GM19240 (cell line): ENCODE measurements around the gene HYDIN.
"Not testable (repeated sequence)": the region's sequence is repeated elsewhere in the genome, so short reads cannot be mapped to it uniquely, and the experiment has no call there.

Source experiments
- DNase-seq: peaks from one replicate; pipeline ENCODE4 v3.0.0; 2011; ENCODE audit warnings: low spot score; ENCODE audit not compliant: insufficient read length

HYDIN gene

GRCh38 chr16:70882311-70882710 lies 348.2 kb downstream of the HYDIN start:
- not testable (repeated sequence) for DNase-seq

GRCh38 chr16:70877895-70878294 lies 352.6 kb downstream of the HYDIN start:
- DNase-seq: not testable (repeated sequence)

- not testable (repeated sequence) for DNase-seq
Measured at GRCh38 chr16:70876442-70876841, 354.1 kb downstream of the HYDIN start.

- DNase-seq: not testable (repeated sequence)
Measured at GRCh38 chr16:70864698-70865097, 365.8 kb downstream of the HYDIN start.

GRCh38 chr16:70861996-70862395 lies 368.5 kb downstream of the HYDIN start:
- DNase-seq: not testable (repeated sequence)

- not testable (repeated sequence) for DNase-seq
Measured at GRCh38 chr16:70851299-70851698, 379.2 kb downstream of the HYDIN start.

GRCh38 chr16:70823498-70824118 lies 406.9 kb downstream of the HYDIN start:
- not testable (repeated sequence) for DNase-seq

- DNase-seq: not testable (repeated sequence)
Measured at GRCh38 chr16:70822734-70823133, 407.8 kb downstream of the HYDIN start.

- DNase-seq: not testable (repeated sequence)
Measured at GRCh38 chr16:70818088-70818487, 412.4 kb downstream of the HYDIN start.

GRCh38 chr16:70809392-70810060 lies 421.0 kb downstream of the HYDIN start:
- DNase-seq: no peak

GRCh38 chr16:70808371-70808770 lies 422.2 kb downstream of the HYDIN start:
- no peak for DNase-seq

- DNase-seq: no peak
Measured at GRCh38 chr16:70805787-70806186, 424.7 kb downstream of the HYDIN start.

- DNase-seq: no peak
Measured at GRCh38 chr16:70805380-70805779, 425.1 kb downstream of the HYDIN start.

- no peak for DNase-seq
Measured at GRCh38 chr16:70804734-70805169, 425.8 kb downstream of the HYDIN start.

- DNase-seq: no peak
Measured at GRCh38 chr16:70804153-70804733, 426.3 kb downstream of the HYDIN start.

- DNase-seq: no peak
Measured at GRCh38 chr16:70803319-70803718, 427.2 kb downstream of the HYDIN start.

GRCh38 chr16:70801611-70802010 lies 428.9 kb downstream of the HYDIN start:
- no peak for DNase-seq

- peak; percentile 84 for DNase-seq
Measured at GRCh38 chr16:70800781-70801480, 429.6 kb downstream of the HYDIN start, which contains the start of gene VAC14. Gene VAC14, minus strand, starts transcription at chr16:70801158. Its CDS starts 258 bp downstream, at chr16:70800900.

- DNase-seq: no peak
Measured at GRCh38 chr16:70800311-70800710, 430.2 kb downstream of the HYDIN start.

GRCh38 chr16:70796301-70796700 lies 434.2 kb downstream of the HYDIN start:
- DNase-seq: no peak

GRCh38 chr16:70795296-70795912 lies 435.1 kb downstream of the HYDIN start:
- DNase-seq: no peak
